SK-N-SH (cell line): ENCODE results near the gene EXTL2. TPM values are rescaled to one million over a fixed set of nuclear protein-coding genes. Genes with fewer than 3 reads are reported as not detected.
"Not testable (repeated sequence)": the region's sequence is repeated elsewhere in the genome, so short reads cannot be mapped to it uniquely, and the experiment has no call there.

Source experiments
- CTCF ChIA-PET: fragments of 300-600, 350-600 bp; formaldehyde crosslinking; extraction: SDS; loops from one replicate; lab custom pipeline; 2021; lab: Yijun Ruan, JAX
- POLR2A ChIA-PET: fragments of 350-600 bp; sonication (Branson Sonifier 250); formaldehyde crosslinking; extraction: SDS; loops from one replicate; lab custom pipeline; 2020; ENCODE audit warnings: antibody characterized with exemption, inconsistent platforms; lab: Yijun Ruan, JAX
- DNase-seq: peaks from one replicate; pipeline ENCODE4 v3.0.0; 2012
- H2AFZ ChIP-seq: fragments of 200-600 bp; sonication (generic); 2 replicates; pipeline ENCODE4 v1.8.1; 2016; ENCODE audit warnings: antibody characterized with exemption, mild to moderate bottlenecking, low read depth
- H3F3A ChIP-seq: fragments of 200-600 bp; sonication (generic); replicated peaks from 2 replicates; pipeline ENCODE3; 2016; ENCODE audit warnings: antibody characterized with exemption, mild to moderate bottlenecking; ENCODE audit not compliant: insufficient read depth
- H3K27ac ChIP-seq, 2 experiments: fragments of 200-500 bp in 1 of 2; fragments of 200-600 bp in 1 of 2; sonication (Bioruptor generic) in 1 of 2; sonication (generic), shearing (Covaris generic) in 1 of 2; 2 replicates each; pipeline versions ENCODE4 v1.5.1 to v1.6.1; 2014 to 2016; ENCODE audit warnings: low read depth in 2 of 2, inconsistent platforms in 1 of 2, low read length in 1 of 2, mild to moderate bottlenecking in 1 of 2, mixed read lengths in 1 of 2
- H3K27me3 ChIP-seq: fragments of 200-600 bp; sonication (generic), shearing (Covaris generic); 2 replicates; pipeline ENCODE4 v1.6.1; 2016; ENCODE audit warnings: mixed run types; ENCODE audit not compliant: insufficient read depth
- H3K36me3 ChIP-seq, 2 experiments: fragments of 200-500 bp in 1 of 2; fragments of 200-600 bp in 1 of 2; sonication (Bioruptor generic) in 1 of 2; sonication (generic) in 1 of 2; replicated peaks in 1 of 2; 2 replicates each; pipeline versions ENCODE3 to v1.5.1; 2014 to 2016; ENCODE audit warnings: low read length in 1 of 2, mild to moderate bottlenecking in 1 of 2; ENCODE audit not compliant: insufficient read depth in 2 of 2, control insufficient read depth in 1 of 2
- H3K4me1 ChIP-seq, 2 experiments: fragments of 200-500 bp in 1 of 2; fragments of 200-600 bp in 1 of 2; sonication (Bioruptor generic) in 1 of 2; sonication (generic), shearing (Covaris generic) in 1 of 2; 2 replicates each; pipeline versions ENCODE4 v1.5.1 to v1.6.1; 2014 to 2016; ENCODE audit warnings: low read depth in 1 of 2, low read length in 1 of 2, mixed run types in 1 of 2; ENCODE audit not compliant: insufficient read depth in 2 of 2, control insufficient read depth in 1 of 2
- H3K4me2 ChIP-seq: fragments of 200-600 bp; sonication (generic), shearing (Covaris generic); 2 replicates; pipeline ENCODE4 v1.6.1; 2017; ENCODE audit warnings: mixed run types
- H3K4me3 ChIP-seq, 2 experiments: fragments of 200-500 bp in 1 of 2; fragments of 200-600 bp in 1 of 2; sonication (Bioruptor generic) in 1 of 2; sonication (generic), shearing (Covaris generic) in 1 of 2; 2 replicates each; pipeline versions ENCODE4 v1.5.1 to v1.8.1; 2014 to 2016; ENCODE audit warnings: low read depth in 2 of 2, inconsistent platforms in 1 of 2, low read length in 1 of 2, mild to moderate bottlenecking in 1 of 2, mixed read lengths in 1 of 2, moderate library complexity in 1 of 2
- H3K79me2 ChIP-seq: fragments of 200-600 bp; sonication (generic); 2 replicates; pipeline ENCODE4 v1.8.1; 2017; ENCODE audit warnings: mild to moderate bottlenecking; ENCODE audit not compliant: insufficient read depth
- H3K9ac ChIP-seq: fragments of 200-600 bp; sonication (generic); 2 replicates; pipeline ENCODE4 v1.6.1; 2017; ENCODE audit warnings: mixed run types
- H3K9me2 ChIP-seq: fragments of 200-600 bp; sonication (generic); 2 replicates; pipeline ENCODE4 v1.6.1; 2017; ENCODE audit warnings: mixed run types
- H3K9me3 ChIP-seq: fragments of 200-600 bp; sonication (generic); 2 replicates; pipeline ENCODE4 v1.6.1; 2017; ENCODE audit warnings: mixed run types, mild to moderate bottlenecking, moderate library complexity
- H4K20me1 ChIP-seq: fragments of 200-600 bp; sonication (generic); 2 replicates; pipeline ENCODE4 v1.6.1; 2017; ENCODE audit warnings: mild to moderate bottlenecking, mixed run types; ENCODE audit not compliant: insufficient read depth
- NFIC ChIP-seq: IDR thresholded peaks from 2 replicates; pipeline ENCODE4 v1.4.0; 2012; ENCODE audit warnings: borderline replicate concordance
- RAD21 ChIP-seq: IDR thresholded peaks from 2 replicates; pipeline ENCODE4 v1.6.1; 2012; ENCODE audit warnings: mild to moderate bottlenecking, low read length
- TCF12 ChIP-seq: IDR thresholded peaks from 2 replicates; pipeline ENCODE4 v1.4.0; 2012
- WGBS: methylation state at CpG from one replicate; pipeline ENCODE4 v1.1.6; 2017; ENCODE audit warnings: low lambda C conversion rate; 5-methylcytosine and 5-hydroxymethylcytosine counted together
- polyA plus RNA-seq, 3 experiments: library from polyadenylated mRNA; depleted of rRNA; stranded (reverse); fragments of >200 nt; gene quantifications; 2 replicates each; pipeline ENCODE4 v1.2.3, GENCODE V29; 2012
- TF ChIP-seq, protein P1 (sequence below): IDR thresholded peaks from 2 replicates; pipeline ENCODE4 v1.4.0; 2012; ENCODE audit warnings: low read depth, borderline replicate concordance
- TF ChIP-seq, protein P2 (sequence below): fragments of 200-600 bp; sonication (generic); IDR thresholded peaks from 2 replicates; pipeline ENCODE4 v1.6.1; 2017; ENCODE audit warnings: antibody characterized with exemption, mild to moderate bottlenecking, moderate library complexity
- TF ChIP-seq, protein P3 (sequence below): IDR thresholded peaks from 2 replicates; pipeline ENCODE4 v1.4.0; 2012; ENCODE audit warnings: low read depth
- TF ChIP-seq, protein P4 (sequence below): fragments of 150-350 bp; IDR thresholded peaks from 2 replicates; pipeline ENCODE4 v1.6.1; 2017; ENCODE audit warnings: antibody characterized with exemption, low read length, low read depth, borderline replicate concordance

EXTL2 gene
- polyA plus RNA-seq, 1 of the 3 experiments (the other 2 are of a cell fraction): 20.3 TPM

DNA sequence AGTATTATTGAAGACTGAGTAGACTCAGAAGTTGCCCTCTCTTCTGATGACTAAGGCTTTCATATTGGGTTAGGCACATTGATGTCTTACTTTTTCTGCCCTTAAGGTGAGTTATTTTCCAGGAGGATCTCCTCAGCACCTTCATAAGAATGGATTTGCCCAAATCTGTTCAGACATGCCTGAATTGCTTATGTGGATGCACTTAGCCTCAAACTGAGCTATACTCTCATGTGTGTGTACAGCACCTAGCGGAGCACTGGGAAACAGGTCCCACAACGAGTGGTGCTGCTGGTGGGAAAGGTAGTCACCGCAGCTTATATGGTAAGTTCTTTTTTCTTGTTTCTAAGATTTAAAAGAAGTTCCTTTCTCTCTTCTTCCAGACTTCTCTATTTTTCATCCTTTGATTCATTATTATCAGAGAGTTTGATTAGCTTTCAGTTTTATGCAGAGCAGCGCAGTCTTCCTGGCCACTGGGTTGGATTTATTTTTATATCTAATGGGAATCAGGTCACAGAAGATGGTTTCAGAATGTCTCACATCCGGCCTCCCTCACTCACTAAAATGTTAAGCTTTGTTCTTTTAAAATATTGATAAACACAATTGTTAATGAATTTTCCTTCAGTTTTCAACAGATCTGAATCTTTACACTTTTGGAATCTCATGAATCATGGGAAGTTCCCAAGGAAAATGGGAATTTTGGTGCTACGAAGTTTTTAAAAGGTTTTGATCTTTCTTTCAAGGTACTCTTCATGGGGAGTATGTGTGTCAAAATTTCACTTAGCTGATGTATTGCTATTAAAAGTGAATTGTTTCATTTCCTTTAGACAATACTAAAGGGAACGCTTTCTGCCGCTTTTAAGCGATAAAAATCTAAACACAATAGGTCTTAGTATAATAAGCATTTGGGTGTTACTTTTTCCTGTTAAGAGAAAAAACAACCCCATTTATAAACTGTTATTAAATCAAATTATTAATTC lies 58.5 kb downstream of the EXTL2 start (continued):
- TF ChIP-seq NFIC: no peak
- TF ChIP-seq, protein P1, sequence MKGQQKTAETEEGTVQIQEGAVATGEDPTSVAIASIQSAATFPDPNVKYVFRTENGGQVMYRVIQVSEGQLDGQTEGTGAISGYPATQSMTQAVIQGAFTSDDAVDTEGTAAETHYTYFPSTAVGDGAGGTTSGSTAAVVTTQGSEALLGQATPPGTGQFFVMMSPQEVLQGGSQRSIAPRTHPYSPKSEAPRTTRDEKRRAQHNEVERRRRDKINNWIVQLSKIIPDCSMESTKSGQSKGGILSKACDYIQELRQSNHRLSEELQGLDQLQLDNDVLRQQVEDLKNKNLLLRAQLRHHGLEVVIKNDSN: no peak

DNA sequence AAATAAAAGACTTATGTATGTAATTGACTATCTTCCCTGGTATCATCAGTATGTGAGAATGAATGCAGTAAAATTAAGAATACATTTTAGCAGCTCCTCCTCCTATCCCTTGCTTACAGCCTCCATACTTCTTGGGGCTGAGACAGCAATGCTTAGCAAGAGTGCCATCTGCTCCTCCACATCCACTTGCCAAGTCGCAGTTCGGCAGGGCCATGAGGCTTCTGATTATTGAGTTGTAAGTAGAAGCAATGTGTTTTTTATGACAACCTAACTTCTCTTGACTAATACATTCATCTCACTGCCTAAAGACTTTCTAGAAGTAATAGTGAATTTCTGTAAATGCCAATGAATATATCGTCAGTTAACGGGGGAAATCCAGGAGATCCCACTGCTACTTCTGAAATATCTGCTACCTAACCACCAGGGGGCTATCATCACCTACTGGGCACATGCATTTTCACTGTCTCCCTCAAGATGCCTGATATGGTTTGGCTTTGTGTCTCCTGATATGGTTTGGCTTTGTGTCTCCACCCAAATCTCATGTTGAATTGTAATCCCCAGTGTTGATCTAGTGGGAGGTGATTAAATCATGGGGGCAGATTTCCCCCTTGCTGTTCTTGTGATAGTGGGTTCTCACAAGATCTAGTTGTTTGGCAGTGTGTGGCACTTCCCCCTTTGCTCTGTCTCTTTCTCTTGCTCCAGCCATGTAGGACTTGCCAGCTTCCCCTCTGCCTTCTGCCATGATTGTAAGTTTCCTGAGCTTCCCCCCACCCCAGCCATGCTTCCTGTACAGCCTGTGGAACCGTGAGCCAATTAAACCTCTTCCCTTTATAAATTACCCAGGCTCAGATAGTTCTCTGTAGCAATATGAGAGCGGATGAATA lies 59.6 kb downstream of the EXTL2 start:
- Histone ChIP-seq H4K20me1 (no peaks in the 10 kb centered on the region), H3K9me3 (no peaks in the 10 kb centered on the region), H2AFZ (no peak overlapping the region), H3F3A (no peaks in the 10 kb centered on the region), H3K4me2 (no peak overlapping the region), H3K27ac (no peak overlapping the region), H3K36me3 (no peaks in the 10 kb centered on the region), H3K9ac (no peak overlapping the region), H3K9me2 (no peaks in the 10 kb centered on the region), H3K27me3 (no peaks in the 10 kb centered on the region), H3K79me2 (no peaks in the 10 kb centered on the region), H3K4me1 (peaks cover 0 to 14% of the 10 kb centered on the region in 2 experiments; a peak in 1 of 4 replicates), H3K4me3 (no peak overlapping the region)
- WGBS: 93% methylated on average over 6 of the region's 6 CpGs
- CTCF ChIA-PET: interaction anchor here (0.6 kb wide), 1 partner anchor 11 kb away, joined by 3 read pairs; no protein-coding TSS in a partner anchor
- POLR2A ChIA-PET: no interaction called here
- peak; percentile 7 for DNase-seq
- no peak for TF ChIP-seq TCF12
- TF ChIP-seq, protein P2, sequence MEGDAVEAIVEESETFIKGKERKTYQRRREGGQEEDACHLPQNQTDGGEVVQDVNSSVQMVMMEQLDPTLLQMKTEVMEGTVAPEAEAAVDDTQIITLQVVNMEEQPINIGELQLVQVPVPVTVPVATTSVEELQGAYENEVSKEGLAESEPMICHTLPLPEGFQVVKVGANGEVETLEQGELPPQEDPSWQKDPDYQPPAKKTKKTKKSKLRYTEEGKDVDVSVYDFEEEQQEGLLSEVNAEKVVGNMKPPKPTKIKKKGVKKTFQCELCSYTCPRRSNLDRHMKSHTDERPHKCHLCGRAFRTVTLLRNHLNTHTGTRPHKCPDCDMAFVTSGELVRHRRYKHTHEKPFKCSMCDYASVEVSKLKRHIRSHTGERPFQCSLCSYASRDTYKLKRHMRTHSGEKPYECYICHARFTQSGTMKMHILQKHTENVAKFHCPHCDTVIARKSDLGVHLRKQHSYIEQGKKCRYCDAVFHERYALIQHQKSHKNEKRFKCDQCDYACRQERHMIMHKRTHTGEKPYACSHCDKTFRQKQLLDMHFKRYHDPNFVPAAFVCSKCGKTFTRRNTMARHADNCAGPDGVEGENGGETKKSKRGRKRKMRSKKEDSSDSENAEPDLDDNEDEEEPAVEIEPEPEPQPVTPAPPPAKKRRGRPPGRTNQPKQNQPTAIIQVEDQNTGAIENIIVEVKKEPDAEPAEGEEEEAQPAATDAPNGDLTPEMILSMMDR: peak; percentile 46
- TF ChIP-seq, protein P3, sequence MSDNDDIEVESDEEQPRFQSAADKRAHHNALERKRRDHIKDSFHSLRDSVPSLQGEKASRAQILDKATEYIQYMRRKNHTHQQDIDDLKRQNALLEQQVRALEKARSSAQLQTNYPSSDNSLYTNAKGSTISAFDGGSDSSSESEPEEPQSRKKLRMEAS: no peak
- TF ChIP-seq RAD21: peak; percentile 31

DNA sequence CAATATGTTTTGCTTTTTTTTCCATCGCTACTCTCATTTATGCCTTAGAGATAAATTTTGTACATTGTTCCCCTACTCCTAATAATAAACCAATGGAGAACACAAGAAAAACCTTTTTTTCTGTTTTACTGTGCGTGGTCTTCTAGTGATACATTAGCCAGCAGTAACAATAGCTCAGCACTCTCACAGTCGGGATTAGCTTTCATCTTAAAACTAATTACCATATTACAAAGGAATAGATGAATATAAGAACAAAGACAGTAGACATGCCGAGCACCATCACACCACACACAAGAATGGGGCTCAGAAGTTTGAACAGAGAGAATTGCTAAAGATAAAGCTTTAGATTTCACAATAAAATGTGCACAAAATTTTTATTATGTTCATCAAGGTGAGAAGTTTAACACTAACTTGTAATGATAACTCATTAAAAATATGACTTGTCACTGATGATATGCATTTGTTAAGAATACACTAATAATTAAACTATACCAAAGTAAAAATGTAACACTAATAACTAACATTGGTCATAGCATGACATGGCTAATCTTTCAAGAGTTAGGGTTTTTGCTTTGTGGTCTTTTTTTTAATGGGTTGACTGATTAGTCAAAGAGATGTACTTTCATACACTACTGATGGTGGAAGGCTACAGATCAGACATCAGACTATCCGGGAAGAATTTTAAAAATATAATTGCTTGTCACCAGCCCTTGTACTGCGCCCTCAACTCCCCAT lies 61.8 kb downstream of the EXTL2 start:
- H2AFZ ChIP-seq: no peak overlapping the region
- H3K4me1 ChIP-seq: peaks cover 0 to 14% of the 10 kb centered on the region in 2 experiments; a peak in 1 of 4 replicates
- H3K36me3 ChIP-seq: no peaks in the 10 kb centered on the region
- CTCF ChIA-PET: interaction anchor here (0.6 kb wide), 1 partner anchor 375 kb away, joined by 3 read pairs; no protein-coding TSS in a partner anchor
- DNase-seq: no peak
- no peaks in the 10 kb centered on the region for H3K27me3 ChIP-seq
- TF ChIP-seq, protein P1: no peak
- TF ChIP-seq, protein P4, sequence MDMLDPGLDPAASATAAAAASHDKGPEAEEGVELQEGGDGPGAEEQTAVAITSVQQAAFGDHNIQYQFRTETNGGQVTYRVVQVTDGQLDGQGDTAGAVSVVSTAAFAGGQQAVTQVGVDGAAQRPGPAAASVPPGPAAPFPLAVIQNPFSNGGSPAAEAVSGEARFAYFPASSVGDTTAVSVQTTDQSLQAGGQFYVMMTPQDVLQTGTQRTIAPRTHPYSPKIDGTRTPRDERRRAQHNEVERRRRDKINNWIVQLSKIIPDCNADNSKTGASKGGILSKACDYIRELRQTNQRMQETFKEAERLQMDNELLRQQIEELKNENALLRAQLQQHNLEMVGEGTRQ: no peak
- no peak overlapping the region for H3K27ac ChIP-seq
- POLR2A ChIA-PET: no interaction called here
- H4K20me1 ChIP-seq: no peaks in the 10 kb centered on the region
- H3K4me2 ChIP-seq: no peak overlapping the region
- no peaks in the 10 kb centered on the region for H3K9me3 ChIP-seq
- H3K9me2 ChIP-seq: no peaks in the 10 kb centered on the region; the same call in 1 of the 2 replicates
- H3K79me2 ChIP-seq: no peaks in the 10 kb centered on the region
- 63% methylated on average over 6 of the region's 6 CpGs for WGBS
- H3K9ac ChIP-seq: no peak overlapping the region
- no peak overlapping the region for H3K4me3 ChIP-seq
- H3F3A ChIP-seq: no peaks in the 10 kb centered on the region

DNA sequence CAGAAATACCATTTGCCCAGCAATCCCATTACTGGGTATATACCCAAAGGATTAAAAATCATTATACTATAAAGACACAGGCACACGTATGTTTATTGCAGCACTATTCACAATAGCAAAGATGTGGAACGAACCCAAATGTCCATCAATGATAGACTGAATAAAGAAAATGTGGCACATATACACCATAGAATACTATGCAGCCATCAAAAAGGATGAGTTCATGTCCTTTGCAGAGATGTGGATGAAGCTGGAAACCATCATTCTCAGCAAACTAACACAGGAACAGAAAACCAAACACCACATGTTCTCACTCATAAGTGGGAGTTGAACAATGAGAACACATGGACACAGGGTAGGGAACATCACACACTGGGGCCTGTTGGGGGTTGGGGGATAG lies 69.0 kb downstream of the EXTL2 start:
- H2AFZ ChIP-seq, H3K36me3 ChIP-seq, H3K27me3 ChIP-seq, CTCF ChIA-PET, H4K20me1 ChIP-seq, H3K4me3 ChIP-seq, H3K4me1 ChIP-seq, H3K9me2 ChIP-seq, H3F3A ChIP-seq, POLR2A ChIA-PET, H3K79me2 ChIP-seq, H3K9me3 ChIP-seq, H3K27ac ChIP-seq, DNase-seq, H3K4me2 ChIP-seq, H3K9ac ChIP-seq: not testable (repeated sequence)
- 62% methylated on average over 2 of the region's 2 CpGs for WGBS
